RCC 7860 (cell line): ENCODE measurements around the gene GALNT9.

Source experiments
- DNase-seq: peaks from one replicate; pipeline ENCODE4 v3.0.0-alpha.2; 2015; ENCODE audit warnings: low spot score
- FAIRE-seq: peaks from 2 replicates; lab custom pipeline; 2012; peaks lifted over from hg19 to GRCh38; lab: Jason Lieb, UNC

Gene GALNT9

DNA sequence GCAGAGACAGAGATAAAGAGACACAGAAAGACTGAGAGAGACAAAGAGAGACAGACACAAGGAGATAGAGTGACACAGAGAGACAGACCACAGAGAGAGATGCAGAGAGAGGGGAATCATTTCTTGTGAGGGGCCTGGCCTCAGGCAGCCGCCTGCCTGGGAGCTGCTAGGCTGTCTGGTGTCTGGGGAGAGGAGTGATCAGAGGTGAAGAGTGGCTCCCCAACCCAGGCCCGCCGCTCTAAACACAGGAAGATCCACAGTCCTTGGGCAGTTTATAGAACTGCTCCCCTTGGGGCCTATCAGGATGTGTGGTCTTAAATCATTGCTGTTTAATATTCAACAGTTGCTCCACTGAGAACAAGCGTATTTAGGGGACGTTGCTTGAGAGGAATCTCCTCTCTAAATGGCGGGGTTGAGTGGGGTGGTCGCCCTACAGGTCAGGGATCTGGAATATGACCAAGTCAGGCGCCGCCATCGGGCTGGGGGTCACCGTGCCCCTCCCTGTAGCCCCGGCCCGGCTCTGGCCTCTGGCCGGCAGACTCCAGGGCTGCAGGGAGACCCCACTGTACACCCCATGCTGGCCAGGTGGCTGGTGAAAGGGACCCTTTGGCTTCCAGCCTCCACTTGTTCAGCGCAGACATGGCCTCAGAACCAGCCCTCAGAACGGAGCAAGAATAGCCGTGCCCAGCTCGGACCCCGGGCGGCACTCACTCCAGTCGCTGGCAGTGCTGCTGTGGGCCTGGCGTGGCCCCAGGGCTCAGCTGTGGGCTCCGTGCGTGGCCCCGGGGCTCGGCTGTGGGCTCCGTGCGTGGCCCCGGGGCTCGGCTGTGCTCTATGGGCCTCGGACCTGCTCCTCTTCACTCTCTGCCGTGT lies 89.4 kb downstream of the GALNT9 start:
- DNase-seq (no peak), FAIRE-seq (no peak)

DNA sequence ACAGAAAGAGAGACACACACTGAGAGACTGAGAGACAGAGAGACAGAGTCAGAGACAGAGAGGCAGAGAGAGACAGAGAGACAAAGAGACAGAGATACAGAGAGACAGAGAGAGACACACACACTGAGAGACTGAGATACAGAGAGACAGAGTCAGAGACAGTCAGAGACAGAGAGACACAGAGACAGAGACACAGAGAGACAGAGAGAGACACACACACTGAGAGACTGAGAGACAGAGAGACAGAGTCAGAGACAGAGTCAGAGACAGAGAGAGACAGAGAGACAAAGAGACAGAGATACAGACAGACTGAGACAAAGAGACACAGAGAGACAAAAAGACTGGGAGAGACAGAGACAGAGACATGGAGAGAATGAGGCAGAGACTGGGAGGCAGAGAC lies 90.0 kb downstream of the GALNT9 start:
- no peak for DNase-seq
- no peak for FAIRE-seq

DNA sequence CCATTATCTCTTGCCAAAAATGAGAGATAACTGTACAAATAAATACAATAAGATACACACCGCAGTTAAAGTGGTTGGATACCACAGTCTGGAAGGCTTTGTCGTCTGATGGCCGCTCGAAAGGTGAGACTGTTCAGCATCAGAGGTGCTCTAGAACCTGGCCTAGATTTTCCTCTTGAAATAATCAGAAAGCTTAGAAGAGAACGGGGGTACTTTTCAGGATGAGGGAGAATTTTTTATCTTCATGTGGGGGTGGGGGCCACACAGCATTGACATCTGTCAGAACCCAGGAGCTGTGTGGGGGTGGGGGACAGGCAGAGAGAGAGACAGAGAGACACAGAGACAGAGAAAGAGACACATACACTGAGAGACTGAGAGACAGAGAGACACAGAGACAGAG lies 90.5 kb downstream of the GALNT9 start:
- DNase-seq = no peak
- no peak for FAIRE-seq

DNA sequence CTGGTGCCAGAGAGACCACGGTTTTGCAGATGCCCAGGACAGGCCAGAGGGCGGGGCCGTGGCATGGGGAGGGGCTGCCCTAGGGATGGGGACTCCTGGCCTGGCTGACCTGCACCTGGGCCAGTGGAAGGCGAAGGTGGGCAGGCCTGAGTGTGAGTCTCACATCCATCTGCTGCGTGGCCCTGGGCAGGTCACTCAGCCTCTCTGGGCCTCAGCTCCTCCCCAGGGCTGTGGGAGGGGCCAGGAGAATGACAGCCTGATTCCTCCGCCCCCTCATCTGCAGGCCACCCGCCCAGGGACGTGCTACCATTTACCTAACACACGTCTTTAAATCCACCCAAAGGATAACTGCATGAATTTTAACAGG lies 90.9 kb downstream of the GALNT9 start:
- DNase-seq = no peak

DNA sequence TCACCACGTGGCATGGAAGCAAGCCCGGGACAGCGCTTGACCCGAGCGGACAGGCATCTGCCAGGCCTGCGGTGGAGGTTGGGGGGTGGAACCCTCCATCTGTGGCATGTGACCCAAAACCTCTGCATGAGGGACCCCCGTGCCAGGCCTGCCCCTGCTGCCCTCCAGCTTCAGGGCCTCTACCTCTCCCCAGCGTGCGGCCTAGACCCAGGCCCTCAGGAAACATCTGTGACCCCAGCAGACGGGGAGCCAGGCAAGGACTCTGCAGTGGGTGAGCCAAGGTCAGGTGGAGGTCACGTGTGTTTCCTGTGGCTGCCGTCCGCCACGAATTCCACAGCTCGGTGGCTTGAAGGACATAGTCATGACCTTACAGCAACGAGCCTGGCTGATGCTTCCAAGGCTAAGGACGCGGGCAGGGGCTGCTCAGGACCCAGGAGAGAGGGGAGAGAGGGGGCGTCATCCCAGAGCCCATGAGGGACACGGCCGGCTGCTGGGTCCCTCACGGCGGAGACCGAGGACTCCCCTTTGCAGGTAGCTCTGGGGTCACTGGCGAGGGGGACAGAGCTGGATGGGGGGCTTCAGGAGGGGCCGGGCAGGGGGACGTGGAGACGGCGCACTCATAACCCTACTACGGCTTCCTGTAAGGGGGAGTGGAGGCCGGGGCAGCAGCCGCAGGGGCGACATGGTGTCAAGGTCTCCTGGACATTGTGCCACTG lies 91.5 kb downstream of the GALNT9 start:
- FAIRE-seq (no peak), DNase-seq (no peak)

More for the DNA sequence above, 90.9 kb downstream of the GALNT9 start:
- FAIRE-seq = no peak

DNA sequence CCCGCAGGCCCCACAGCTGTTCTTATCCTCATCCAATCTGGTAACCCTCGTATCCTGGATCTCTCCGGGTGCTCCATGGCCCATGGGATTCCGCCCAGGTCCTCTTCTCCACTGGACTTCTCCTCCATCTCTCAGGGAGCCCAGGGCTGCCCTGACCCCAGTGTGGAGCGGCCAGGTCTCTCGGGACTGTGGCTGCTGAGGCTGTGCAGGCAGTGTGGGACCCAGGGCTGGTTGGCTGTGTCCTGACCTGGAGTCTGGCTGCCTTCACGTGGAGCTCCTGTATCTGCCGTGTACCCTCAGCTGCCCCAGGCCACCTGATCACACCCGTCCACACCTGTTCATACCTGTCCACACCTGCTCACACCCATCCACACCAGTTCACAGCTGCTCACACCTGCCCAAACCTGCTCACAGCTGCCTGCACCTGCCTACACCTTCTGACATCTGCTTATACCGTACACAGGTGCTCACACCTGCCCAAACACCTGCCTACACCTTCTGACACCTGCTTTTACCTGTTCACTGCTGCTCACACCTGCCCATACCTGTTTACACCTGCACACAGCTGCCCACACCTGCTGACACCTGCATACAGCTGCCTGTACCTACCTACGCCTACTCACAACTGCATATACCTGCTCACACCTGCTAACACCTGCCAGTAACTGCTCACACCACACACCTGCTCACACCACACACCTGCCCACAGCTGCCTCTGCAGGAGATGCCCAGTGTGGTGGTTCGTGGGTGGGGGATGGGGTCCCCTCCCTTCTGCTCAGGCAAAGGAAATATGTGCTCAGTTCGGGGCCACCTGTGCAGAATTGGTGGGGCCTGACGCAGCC lies 92.2 kb downstream of the GALNT9 start:
- no peak for FAIRE-seq

DNA sequence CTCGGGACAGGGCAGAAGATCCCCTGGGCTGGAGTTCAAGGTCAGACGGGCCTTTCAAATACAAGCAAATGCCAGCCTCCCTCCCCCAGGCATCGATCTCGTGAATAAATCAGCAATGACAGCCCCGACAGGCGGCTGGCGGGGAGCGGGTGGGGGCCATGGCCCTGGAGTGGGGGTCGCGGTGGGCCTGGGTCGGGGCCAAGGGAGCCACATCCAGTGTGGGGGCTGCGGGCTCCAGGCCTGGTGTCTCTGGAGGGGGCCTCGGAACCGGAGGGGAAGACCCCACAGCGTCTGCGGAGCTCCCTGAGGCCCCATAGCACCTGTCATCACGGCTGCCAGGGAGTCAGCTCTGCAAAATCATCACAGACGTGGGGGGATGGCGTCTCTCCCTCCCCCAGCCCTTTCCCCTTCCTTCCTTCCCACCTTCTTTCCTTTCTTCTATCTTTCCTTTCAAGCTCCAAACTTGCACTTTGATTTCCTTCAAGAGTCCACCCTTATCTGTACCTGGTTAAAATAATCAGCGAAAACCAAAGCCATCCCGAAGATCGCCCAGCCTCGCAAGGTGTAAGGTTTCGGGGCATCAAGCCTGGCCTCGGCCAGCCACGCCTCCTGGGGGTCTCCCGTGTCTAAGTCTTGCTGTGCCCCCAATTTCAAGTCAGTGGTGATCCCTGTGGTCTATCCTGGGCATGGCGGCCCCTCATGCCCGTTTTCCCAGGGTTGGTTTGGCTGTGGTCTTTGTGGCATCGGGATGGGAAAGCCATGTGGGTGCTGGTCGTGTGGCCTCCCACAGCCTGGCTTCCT lies 93.1 kb downstream of the GALNT9 start:
- no peak for DNase-seq
- FAIRE-seq = no peak

More for the DNA sequence above, 92.2 kb downstream of the GALNT9 start:
- DNase-seq = no peak

DNA sequence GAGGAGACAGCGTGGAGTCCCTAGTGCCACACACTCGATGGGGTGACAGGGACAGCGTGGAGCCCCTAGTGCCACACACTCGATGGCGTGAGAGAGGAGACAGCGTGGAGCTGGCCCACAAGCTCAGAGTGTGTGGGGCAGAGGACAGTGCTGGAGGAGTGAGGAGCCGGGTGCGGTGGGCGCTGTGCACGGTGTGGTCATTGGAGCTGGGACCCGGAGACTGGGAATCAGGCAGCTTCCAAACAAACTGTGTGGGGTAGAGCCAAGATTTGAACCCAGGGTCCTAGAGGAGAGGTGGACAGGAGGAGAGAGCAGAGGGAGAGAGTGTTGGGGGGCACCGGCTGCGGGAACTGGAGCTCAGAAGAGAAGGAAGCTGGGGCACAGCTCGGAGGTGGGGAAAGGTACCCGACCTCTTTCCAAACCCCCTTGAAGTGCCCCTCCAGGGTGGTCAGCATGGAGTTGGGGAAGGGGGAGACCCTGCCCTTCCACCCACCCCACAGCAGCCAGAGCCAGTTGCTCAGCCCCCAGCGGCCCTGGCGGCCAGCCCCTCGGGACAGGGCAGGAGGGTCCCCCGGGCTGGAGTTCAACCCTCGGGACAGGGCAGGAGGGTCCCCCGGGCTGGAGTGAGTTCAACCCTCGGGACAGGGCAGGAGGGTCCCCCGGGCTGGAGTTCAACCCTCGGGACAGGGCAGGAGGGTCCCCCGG lies 94.1 kb downstream of the GALNT9 start:
- no peak for FAIRE-seq
- DNase-seq = no peak

DNA sequence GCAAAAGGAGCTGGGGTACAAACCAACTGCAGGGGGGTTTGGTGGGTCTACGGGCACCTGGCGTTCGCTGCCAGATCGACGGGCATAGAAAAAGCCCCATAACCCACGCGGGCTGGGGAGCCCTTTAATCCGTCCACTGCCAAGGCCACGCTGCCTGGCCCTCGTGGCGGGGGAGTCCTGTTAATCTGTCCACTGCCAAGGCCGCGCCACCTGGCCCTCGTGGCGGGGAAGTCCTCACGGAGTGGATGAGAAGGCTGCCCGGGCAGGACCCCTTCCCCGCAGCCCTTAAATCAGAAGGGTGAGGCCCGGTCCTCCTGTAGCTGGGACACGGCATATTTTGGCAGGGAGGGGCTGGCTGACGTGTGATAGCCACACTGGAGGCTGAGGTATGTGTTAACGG lies 99.0 kb downstream of the GALNT9 start:
- DNase-seq = no peak
- no peak for FAIRE-seq

DNA sequence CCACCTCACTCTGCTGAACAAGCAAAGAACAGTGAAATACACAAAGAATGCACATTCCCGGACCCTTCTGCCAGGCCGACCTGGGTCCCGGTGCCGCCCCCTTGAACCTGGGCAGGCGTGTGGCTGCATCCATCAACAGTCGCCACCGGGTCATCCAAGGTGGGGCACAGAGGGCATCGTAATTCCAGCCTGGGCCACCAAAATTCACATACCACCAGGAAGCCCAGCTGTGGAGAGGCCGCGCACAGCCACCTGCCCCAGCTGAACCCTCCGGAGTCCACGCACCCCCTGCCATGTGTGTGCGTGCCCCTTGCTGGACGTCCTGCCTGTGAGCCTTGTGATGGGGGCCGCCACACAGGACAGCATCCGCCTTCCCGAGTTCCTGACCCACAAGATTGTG lies 99.5 kb downstream of the GALNT9 start:
- no peak for DNase-seq
- no peak for FAIRE-seq

DNA sequence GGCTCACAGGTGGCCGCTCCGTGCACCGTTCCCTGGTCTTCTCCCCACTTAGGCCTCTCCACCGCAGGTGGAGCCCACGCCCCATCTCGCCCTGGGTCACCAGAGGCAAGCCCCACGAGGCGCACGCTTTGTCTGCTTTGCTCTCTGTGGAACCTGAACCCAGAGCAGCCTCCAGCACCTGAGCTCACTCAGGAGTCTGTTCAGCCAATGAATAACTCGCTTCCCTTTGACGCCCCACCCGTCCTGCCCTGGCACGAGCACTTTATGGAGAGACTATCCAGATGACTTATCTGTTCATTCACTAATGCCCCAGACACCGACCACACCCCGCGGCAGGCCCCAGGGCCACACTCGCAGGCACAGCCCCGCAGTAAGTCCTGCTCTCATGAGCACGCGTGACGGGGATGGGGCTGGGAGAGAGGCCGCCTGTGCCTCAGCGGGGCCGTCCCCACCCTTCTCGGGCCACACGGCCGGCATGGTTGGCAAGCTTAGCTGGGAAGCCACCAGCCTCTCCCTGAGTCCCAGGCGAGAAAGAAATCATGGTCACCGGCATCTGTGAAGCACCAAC lies 100.1 kb downstream of the GALNT9 start:
- FAIRE-seq = no peak
- DNase-seq = no peak

DNA sequence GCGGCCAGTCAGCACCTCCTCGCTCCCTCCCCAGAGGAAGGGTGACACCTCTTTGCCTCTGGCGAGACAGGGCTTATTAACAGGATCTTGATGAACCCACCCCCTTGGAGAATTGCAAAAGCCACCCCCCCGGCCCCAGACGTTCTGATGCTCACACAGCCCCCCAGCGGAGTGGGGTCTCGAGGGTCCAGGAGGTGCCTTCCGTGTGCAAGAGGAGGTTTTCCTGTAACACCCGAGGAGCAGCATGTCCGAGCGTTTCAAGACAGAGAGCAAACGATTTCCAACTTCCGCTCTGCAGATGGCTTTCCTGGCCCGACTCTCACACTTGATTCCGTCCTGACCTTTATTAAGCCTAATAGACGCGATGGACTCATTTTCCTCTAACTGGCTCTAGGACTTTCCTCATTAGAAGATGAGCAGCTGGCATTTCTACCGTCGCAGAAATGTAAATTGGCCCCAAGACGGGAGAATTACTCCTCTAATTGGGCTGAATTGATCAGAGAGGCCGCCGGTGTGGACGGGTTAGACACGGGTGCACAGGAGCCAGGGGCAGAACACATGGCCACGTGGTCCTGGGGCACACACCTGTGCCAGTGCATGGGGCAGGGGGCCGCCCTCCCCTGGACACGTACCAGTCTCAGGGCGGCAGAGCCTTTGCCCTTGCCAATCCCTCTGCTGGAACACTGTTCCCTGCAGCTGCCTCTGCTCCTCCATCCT lies 100.8 kb downstream of the GALNT9 start:
- DNase-seq = no peak
- FAIRE-seq = no peak

DNA sequence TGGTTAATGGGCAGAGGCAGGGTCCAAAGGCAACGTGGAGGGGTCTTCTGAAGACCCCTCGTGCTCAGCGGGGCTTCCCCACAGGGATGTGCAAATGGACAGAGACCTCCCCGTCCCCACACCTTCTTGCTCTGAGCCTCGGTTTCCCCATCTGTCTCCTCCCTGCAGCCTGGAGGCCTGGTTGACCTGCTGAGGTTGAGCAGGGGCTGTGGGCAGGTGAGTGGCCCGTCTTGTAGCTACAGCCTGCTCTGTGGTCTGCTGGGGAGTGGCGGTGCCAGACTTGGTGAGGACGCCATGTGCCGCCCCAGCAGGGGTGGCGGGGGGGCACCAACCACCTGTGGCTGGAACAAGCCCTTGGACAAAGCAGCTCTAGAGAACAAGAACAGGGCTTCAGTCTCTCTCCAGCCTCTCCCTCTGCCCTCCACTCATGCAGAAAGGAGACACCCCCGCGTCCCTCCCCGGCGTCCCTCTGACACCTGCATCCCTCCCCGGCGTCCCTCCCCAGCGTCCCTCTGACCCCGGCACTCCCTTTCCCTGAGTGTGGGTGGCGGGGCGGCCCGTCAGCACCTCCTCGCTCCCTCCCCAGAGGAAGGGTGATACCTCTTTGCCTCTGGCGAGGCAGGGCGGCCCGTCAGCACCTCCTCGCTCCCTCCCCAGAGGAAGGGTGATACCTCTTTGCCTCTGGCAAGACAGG lies 101.5 kb downstream of the GALNT9 start:
- no peak for DNase-seq
- FAIRE-seq = no peak

DNA sequence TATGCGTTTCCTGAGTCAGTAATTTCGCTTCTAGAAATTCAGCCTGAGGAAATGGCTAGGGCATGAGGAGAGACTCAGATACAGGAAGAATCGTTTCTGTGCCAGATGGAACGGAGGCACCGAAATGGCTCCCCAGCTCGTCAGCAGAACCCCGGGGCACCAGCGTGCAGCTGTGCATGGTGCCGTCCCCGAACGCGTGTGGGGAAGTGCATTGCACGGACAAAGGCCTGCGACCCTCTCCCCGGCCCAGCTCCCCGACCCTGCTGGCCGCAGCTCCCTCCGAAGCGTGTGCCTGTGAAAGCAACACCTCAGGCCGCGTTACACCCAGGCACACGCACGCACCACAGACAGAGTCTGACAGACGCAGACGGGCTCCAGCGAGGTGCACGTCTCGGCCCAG lies 102.3 kb downstream of the GALNT9 start:
- FAIRE-seq (no peak), DNase-seq (no peak)

DNA sequence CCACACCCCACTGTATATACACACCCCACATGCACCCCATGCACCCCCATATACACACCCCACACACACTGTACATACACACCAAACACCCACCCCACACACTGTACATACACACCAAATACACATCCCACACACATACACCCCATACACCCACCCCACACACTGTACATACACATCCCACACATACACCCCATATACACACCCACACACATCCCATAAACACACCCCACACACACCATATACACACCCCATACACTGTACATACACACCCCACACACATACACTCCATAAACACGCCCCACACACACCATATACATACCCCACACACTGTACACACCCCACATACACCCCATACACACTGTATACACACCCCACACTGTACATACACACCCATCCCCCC lies 102.8 kb downstream of the GALNT9 start:
- no peak for FAIRE-seq
- DNase-seq = no peak

DNA sequence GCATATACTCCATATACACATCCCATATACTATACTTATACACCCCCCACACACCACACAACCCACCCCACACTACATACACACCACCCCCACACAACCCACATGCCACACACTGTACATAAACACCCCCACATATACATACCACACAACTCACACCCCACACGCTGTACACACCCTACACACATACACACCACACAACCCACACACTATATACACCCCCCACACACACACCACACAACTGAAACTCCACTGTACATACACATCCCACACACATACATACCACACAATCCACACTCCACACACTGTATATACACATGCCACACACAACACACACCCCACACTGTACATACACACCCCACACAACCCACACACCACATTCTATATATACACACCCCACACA lies 104.2 kb downstream of the GALNT9 start:
- FAIRE-seq (no peak), DNase-seq (no peak)

DNA sequence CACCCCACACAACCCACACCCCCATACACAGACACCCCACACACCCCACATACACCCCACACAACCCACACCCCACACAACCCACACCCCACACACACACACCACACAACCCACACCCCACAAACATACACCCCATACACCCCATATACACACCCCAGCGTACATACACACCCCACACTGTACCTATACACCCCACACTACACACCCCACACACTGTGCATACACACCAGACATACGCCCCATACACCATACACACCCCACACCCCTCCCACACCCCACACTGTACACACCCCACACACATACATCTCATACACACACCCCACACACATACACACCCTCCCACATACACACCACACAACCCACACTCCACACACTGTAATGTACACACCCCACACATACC lies 104.9 kb downstream of the GALNT9 start:
- no peak for DNase-seq
- FAIRE-seq = no peak

DNA sequence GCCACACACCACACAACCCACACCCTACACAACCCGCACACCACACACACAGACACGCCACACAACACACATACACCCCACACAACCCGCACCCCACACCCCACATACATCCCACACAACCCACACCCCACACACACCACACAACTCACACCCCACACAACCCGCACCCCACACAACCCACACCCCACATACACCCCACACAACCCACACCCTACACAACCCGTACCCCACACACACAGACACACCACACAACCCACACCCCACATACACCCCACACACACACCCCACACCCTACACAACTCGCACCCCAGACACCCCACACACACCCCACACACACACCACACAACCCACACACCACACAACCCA lies 106.6 kb downstream of the GALNT9 start:
- no peak for FAIRE-seq
- no peak for DNase-seq
